Esophagus squamous epithelium (tissue), 4 donors: ENCODE measurements around the gene GNB3.
"Not testable (repeated sequence)": the region's sequence is repeated elsewhere in the genome, so short reads cannot be mapped to it uniquely, and the experiment has no call there.

Experiments
- CTCF ChIP-seq, 6 experiments: fragments of 450-650 bp in 4 of 6; fragments of 200-600 bp in 2 of 6; sonication (generic) in 2 of 6; IDR thresholded peaks; one replicate each; pipeline ENCODE4 v1.5.1; 2016 to 2019; ENCODE audit warnings: antibody characterized with exemption in 6 of 6, mild to moderate bottlenecking in 4 of 6, moderate library complexity in 4 of 6
- POLR2A ChIP-seq, 4 donors: fragments of 450-650 bp; IDR thresholded peaks; one replicate each; pipeline ENCODE4 v1.6.1; 2017; ENCODE audit warnings: antibody characterized with exemption in 4 of 4, mild to moderate bottlenecking in 4 of 4, moderate library complexity in 3 of 4

GRCh38 chr12:6886206-6886999 lies 45.7 kb downstream of the GNB3 start:
- TF ChIP-seq CTCF, POLR2A (IDR thresholded peaks at IDR 0.05): not testable (repeated sequence)
